IMR-90 (cell line): Measurements from ENCODE around the gene PEAK3. TPM values are rescaled to one million over a fixed set of nuclear protein-coding genes. Genes with fewer than 3 reads are reported as not detected.

Source experiments
- ATAC-seq: fragments of 200-7000 bp; cut with Tn5 transposase; 2 replicates; pipeline ENCODE4 v1.9.1; 2020; ENCODE audit warnings: low read depth, mild to moderate bottlenecking, moderate library complexity
- BruUV-seq: library from RNA; stranded (reverse); fragments of 400-500 nt; replicated peaks from 2 replicates; lab custom pipeline; 2021; lab: Mats Ljungman, UMichigan
- CTCF ChIA-PET: fragments of 300-600 bp; formaldehyde crosslinking; extraction: SDS; loops from one replicate; lab custom pipeline; 2021; ENCODE audit warnings: antibody characterized with exemption; lab: Yijun Ruan, JAX
- POLR2A ChIA-PET: fragments of 300-600 bp; sonication (Branson Sonifier 250); formaldehyde crosslinking; loops from one replicate; lab custom pipeline; 2022; ENCODE audit warnings: antibody characterized with exemption; ENCODE audit not compliant: unreplicated experiment; lab: Charles Lee
- DNase-seq: peaks from one replicate; pipeline ENCODE4 v3.0.0; 2013
- H2AFZ ChIP-seq: replicated peaks from 2 replicates; pipeline ENCODE3; 2013; ENCODE audit warnings: low read length, mild to moderate bottlenecking; ENCODE audit not compliant: poor library complexity
- H2AK5ac ChIP-seq: 2 replicates; pipeline ENCODE4 v1.6.1; 2013; ENCODE audit warnings: low read depth, low read length, inconsistent platforms
- H2AK9ac ChIP-seq: replicated peaks from 2 replicates; pipeline ENCODE3; 2013; ENCODE audit warnings: mild to moderate bottlenecking, low read depth, low read length, moderate library complexity; ENCODE audit not compliant: poor library complexity
- H2BK120ac ChIP-seq: 2 replicates; pipeline ENCODE4 v1.6.1; 2013; ENCODE audit warnings: low read depth, low read length, inconsistent platforms
- H2BK15ac ChIP-seq: 3 replicates; pipeline ENCODE4 v1.6.1; 2013; ENCODE audit warnings: low read depth, low read length, inconsistent platforms
- H2BK20ac ChIP-seq: 2 replicates; pipeline ENCODE4 v1.6.1; 2013; ENCODE audit warnings: low read depth, mild to moderate bottlenecking, inconsistent platforms, low read length, moderate library complexity
- H2BK5ac ChIP-seq: 2 replicates; pipeline ENCODE4 v1.6.1; 2013; ENCODE audit warnings: mild to moderate bottlenecking, low read depth, low read length, inconsistent platforms; ENCODE audit not compliant: poor library complexity, severe bottlenecking
- H3K14ac ChIP-seq: replicated peaks from 2 replicates; pipeline ENCODE4 v1.6.1; 2013; ENCODE audit warnings: low read depth, low read length, inconsistent platforms
- H3K18ac ChIP-seq: 2 replicates; pipeline ENCODE4 v1.6.1; 2013; ENCODE audit warnings: low read depth, low read length, control low read depth
- H3K23ac ChIP-seq: 2 replicates; pipeline ENCODE4 v1.6.1; 2013; ENCODE audit warnings: low read depth, low read length, inconsistent platforms
- H3K27ac ChIP-seq: 2 replicates; pipeline ENCODE4 v1.5.1; 2013; ENCODE audit warnings: mild to moderate bottlenecking, control low read depth, low read length; ENCODE audit not compliant: insufficient read depth
- H3K27me3 ChIP-seq: 2 replicates; pipeline ENCODE4 v1.6.1; 2013; ENCODE audit warnings: low read length; ENCODE audit not compliant: control insufficient read depth, insufficient read depth
- H3K36me3 ChIP-seq: 2 replicates; pipeline ENCODE4 v1.6.1; 2013; ENCODE audit warnings: low read length, mixed read lengths; ENCODE audit not compliant: control insufficient read depth, insufficient read depth
- H3K4ac ChIP-seq: 2 replicates; pipeline ENCODE4 v1.6.1; 2013; ENCODE audit warnings: low read depth, low read length, inconsistent platforms
- H3K4me1 ChIP-seq: 2 replicates; pipeline ENCODE4 v1.6.1; 2013; ENCODE audit warnings: low read length, mixed read lengths; ENCODE audit not compliant: control insufficient read depth, insufficient read depth
- H3K4me2 ChIP-seq: 2 replicates; pipeline ENCODE4 v1.6.1; 2013; ENCODE audit warnings: low read depth, mild to moderate bottlenecking, control low read depth, low read length, moderate library complexity
- H3K4me3 ChIP-seq: 2 replicates; pipeline ENCODE4 v1.5.1; 2013; ENCODE audit warnings: low read depth, mild to moderate bottlenecking, control low read depth, low read length, moderate library complexity; ENCODE audit not compliant: insufficient read depth
- H3K56ac ChIP-seq: 2 replicates; pipeline ENCODE4 v1.6.1; 2013; ENCODE audit warnings: low read length, inconsistent platforms; ENCODE audit not compliant: insufficient read depth; ENCODE audit errors: extremely low read depth
- H3K79me1 ChIP-seq, 2 experiments: 2 replicates each; pipeline ENCODE4 v1.6.1; 2013; ENCODE audit warnings: low read length in 2 of 2, inconsistent platforms in 1 of 2, low read depth in 1 of 2
- H3K9ac ChIP-seq: 2 replicates; pipeline ENCODE4 v1.6.1; 2013; ENCODE audit warnings: low read depth, low read length, control low read depth
- H3K9me1 ChIP-seq: 2 replicates; pipeline ENCODE4 v1.6.1; 2013; ENCODE audit warnings: low read length, inconsistent platforms; ENCODE audit not compliant: insufficient read depth
- H3K9me3 ChIP-seq: 2 replicates; pipeline ENCODE4 v1.6.1; 2013; ENCODE audit warnings: low read length; ENCODE audit not compliant: control insufficient read depth, insufficient read depth
- H4K20me1 ChIP-seq: 2 replicates; pipeline ENCODE4 v1.6.1; 2013; ENCODE audit warnings: low read length, inconsistent platforms; ENCODE audit not compliant: insufficient read depth
- H4K5ac ChIP-seq: 2 replicates; pipeline ENCODE4 v1.6.1; 2013; ENCODE audit warnings: mild to moderate bottlenecking, low read depth, low read length, control low read depth
- H4K8ac ChIP-seq, 2 experiments: 2 replicates each; pipeline ENCODE4 v1.6.1; 2013; ENCODE audit warnings: low read depth in 2 of 2, low read length in 2 of 2, control low read depth in 1 of 2, inconsistent platforms in 1 of 2
- H4K91ac ChIP-seq: 2 replicates; pipeline ENCODE4 v1.6.1; 2013; ENCODE audit warnings: low read depth, low read length, inconsistent platforms; ENCODE audit not compliant: insufficient read depth
- CHD1 ChIP-seq: IDR thresholded peaks from 2 replicates; pipeline ENCODE4 v1.6.1; 2012; ENCODE audit warnings: low read depth, low read length, improper control_type of control experiment
- ELK1 ChIP-seq: fragments of 150-350 bp; IDR thresholded peaks from 2 replicates; pipeline ENCODE4 v1.6.1; 2016; ENCODE audit warnings: low read depth, mild to moderate bottlenecking, low read length, moderate library complexity, borderline replicate concordance
- RAD21 ChIP-seq: IDR thresholded peaks from 2 replicates; pipeline ENCODE4 v1.6.1; 2012; ENCODE audit warnings: low read length, improper control_type of control experiment
- WGBS, 2 experiments: methylation state at CpG; one replicate each; pipeline versions ENCODE4 v1.1.5 to v1.1.7; 2013; ENCODE audit warnings: missing lambda C conversion rate in 2 of 2; ENCODE audit not compliant: insufficient read length in 1 of 2; ENCODE audit errors: extremely low coverage in 2 of 2; 5-methylcytosine and 5-hydroxymethylcytosine counted together
- dilution Hi-C: fragments of 300-500 bp; cut with HindIII; formaldehyde crosslinking; loops from one replicate; pipeline ENCODE4 v1.14.3; 2018; ENCODE audit warnings: low sequenced_read_pairs; ENCODE audit not compliant: unreplicated experiment
- in situ Hi-C: fragments of 300-500 bp; cut with MboI; formaldehyde crosslinking; loops from 3 replicates; pipeline ENCODE4 v1.14.3; 2019; ENCODE audit warnings: low sequenced_read_pairs, inconsistent platforms, mixed read lengths
- intact Hi-C: fragments of 100-400 bp; cut with micrococcal nuclease; formaldehyde crosslinking; loops from 2 replicates; pipeline ENCODE4 v1.10.0; 2022
- polyA plus RNA-seq, 3 experiments: library from polyadenylated mRNA; depleted of rRNA; stranded (reverse); fragments of >200 nt; gene quantifications; 2 replicates each; pipeline ENCODE4 v1.2.3, GENCODE V29; 2012; ENCODE audit warnings: low replicate concordance in 1 of 3
- total RNA-seq: library from RNA; depleted of rRNA; stranded (reverse); fragments of >200 nt; gene quantifications from 2 replicates; pipeline ENCODE4 v1.2.3, GENCODE V29; 2012

PEAK3 gene
- total and polyA plus RNA-seq, 2 of the 4 experiments (the other 2 are of a cell fraction) = under 0.01 to 0.09 TPM

- no peak for TF ChIP-seq ELK1
- TF ChIP-seq RAD21 = no peak
These were observed 7.1 kb upstream of the PEAK3 start (continued) for GRCh38 chr19:2288818-2289713.

- peaks cover 5% of the 10 kb centered on the region for H3K4me1 ChIP-seq
- no peak overlapping the region for H2BK120ac ChIP-seq
- H2AK5ac ChIP-seq = no peak overlapping the region
- H3K14ac ChIP-seq = no peak overlapping the region
- no peak overlapping the region for H3K23ac ChIP-seq
- intact Hi-C loops (no loop called here), in situ Hi-C loops (no loop called here), dilution Hi-C loops (no loop called here)
- no peak overlapping the region for H2AFZ ChIP-seq
- WGBS, 2 experiments = 78% methylated on average over 12 of the region's 17 CpGs; no CpG with 5 or more reads in 1 of the 2 experiments
- no peak overlapping the region for H4K5ac ChIP-seq
- H3K18ac ChIP-seq = no peak overlapping the region
- TF ChIP-seq CHD1 = no peak
- BruUV-seq = no TSS peak
- ChIA-PET CTCF (no interaction called here), POLR2A (no interaction called here)
- H3K79me1 ChIP-seq = no peaks in the 10 kb centered on the region
- no peak overlapping the region for H4K8ac ChIP-seq
- no peak overlapping the region for H3K4ac ChIP-seq
- no peaks in the 10 kb centered on the region for H3K36me3 ChIP-seq
- H3K4me3 ChIP-seq = no peak overlapping the region
- no peak overlapping the region for H2AK9ac ChIP-seq
- no peak overlapping the region for H3K27ac ChIP-seq
- H3K4me2 ChIP-seq = no peak overlapping the region
- no peak overlapping the region for H3K9ac ChIP-seq
- H3K9me1 ChIP-seq = no peaks in the 10 kb centered on the region
- no peak overlapping the region for H3K56ac ChIP-seq
- peaks cover 26% of the 10 kb centered on the region for H4K20me1 ChIP-seq
- no peak overlapping the region for H2BK5ac ChIP-seq
- H2BK20ac ChIP-seq = no peak overlapping the region
- no peak overlapping the region for H4K91ac ChIP-seq
- DNase-seq = no peak
- no peak overlapping the region for H2BK15ac ChIP-seq
- peaks cover 60% of the 10 kb centered on the region for H3K27me3 ChIP-seq
- H3K9me3 ChIP-seq = no peaks in the 10 kb centered on the region
- no peak for ATAC-seq
These were observed 6.4 kb upstream of the PEAK3 start for GRCh38 chr19:2288338-2288817.
